Heart left ventricle (tissue), 13 donors: ENCODE data around the gene LYRM4.

ENCODE experiments used
- POLR2A ChIP-seq, 2 donors: fragments of 450-650 bp; IDR thresholded peaks; one replicate each; pipeline ENCODE4 v1.6.1; 2017; ENCODE audit warnings: antibody characterized with exemption in 2 of 2, mild to moderate bottlenecking in 2 of 2, moderate library complexity in 2 of 2
- TF ChIP-seq, protein P1 (sequence below), 12 donors: fragments of 200-600 bp; sonication (generic) in 4 of 12; IDR thresholded peaks; one replicate each; pipeline versions ENCODE4 v1.5.0 to v1.8.0; 2018 to 2022; ENCODE audit warnings: antibody characterized with exemption in 12 of 12, mild to moderate bottlenecking in 5 of 12
- donor health status: ischemic (EF 13 %, LVEDD 7.1; RV severe dilation, severe dysfunction).
- donor health status: DM: no; HTN: yes; CAD: no.
- donor health status: DM: no; HTN: no; CAD: no.
- donor health status: ischemic (EF 25% LVEDD 6.9; RV normal size, moderate dysfunction).
- donor health status: ischemic (EF 25% LVEDD 5.7; RV mildly dilated, moderate dysfunction).
- donor health status: ischemic (EF 35%, LVEDD 5.7; RV mildly dilated, moderate dysfunction).
- donor health status: nonischemic (EF 11% LVEDD 7.7; RV severe dilation, severe dysfunction).
- donor health status: DM: yes; HTN: yes; CAD: no.
- donor health status: PGD.
- donor health status: ischemic (EF 29% LVEDD 5.4; RV normal size, mild dysfunction).
- donor health status: nonischemic (EF 23%, LVEDD 6.1; RV moderate dilation, normal function).

DNA sequence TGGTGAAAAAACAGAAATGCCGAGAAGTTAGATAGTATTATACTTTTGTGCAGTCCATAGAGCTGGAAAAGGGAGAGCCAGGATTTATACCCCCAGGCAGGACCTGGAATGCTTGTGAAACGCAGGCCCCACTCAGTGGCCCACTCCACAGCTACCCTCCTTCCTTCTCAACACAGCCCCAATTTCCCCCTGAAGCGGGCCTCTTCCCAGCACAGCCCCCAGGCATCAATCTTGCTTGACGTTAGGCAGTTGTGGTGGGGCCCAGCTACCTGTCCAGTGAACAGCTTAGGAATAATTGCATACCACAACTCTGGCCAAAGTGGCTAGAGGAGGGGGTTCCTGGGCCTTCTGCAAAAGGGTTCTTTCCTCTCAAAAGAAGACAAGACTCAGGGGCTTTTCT lies 114.4 kb downstream of the LYRM4 start:
- TF ChIP-seq, protein P1, sequence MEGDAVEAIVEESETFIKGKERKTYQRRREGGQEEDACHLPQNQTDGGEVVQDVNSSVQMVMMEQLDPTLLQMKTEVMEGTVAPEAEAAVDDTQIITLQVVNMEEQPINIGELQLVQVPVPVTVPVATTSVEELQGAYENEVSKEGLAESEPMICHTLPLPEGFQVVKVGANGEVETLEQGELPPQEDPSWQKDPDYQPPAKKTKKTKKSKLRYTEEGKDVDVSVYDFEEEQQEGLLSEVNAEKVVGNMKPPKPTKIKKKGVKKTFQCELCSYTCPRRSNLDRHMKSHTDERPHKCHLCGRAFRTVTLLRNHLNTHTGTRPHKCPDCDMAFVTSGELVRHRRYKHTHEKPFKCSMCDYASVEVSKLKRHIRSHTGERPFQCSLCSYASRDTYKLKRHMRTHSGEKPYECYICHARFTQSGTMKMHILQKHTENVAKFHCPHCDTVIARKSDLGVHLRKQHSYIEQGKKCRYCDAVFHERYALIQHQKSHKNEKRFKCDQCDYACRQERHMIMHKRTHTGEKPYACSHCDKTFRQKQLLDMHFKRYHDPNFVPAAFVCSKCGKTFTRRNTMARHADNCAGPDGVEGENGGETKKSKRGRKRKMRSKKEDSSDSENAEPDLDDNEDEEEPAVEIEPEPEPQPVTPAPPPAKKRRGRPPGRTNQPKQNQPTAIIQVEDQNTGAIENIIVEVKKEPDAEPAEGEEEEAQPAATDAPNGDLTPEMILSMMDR (IDR thresholded peaks at IDR 0.05) = no peak
- no peak for TF ChIP-seq POLR2A (IDR thresholded peaks at IDR 0.05)
